CD4-positive, alpha-beta T cell (primary cell): Measurements from ENCODE around the gene SLCO4A1. TPM values are rescaled to one million over a fixed set of nuclear protein-coding genes. Genes with fewer than 3 reads are reported as not detected.

Source experiments
- ATAC-seq: fragments of 200-7000 bp; cut with Tn5 transposase; one replicate; pipeline ENCODE4 v1.10.0; 2022; ENCODE audit warnings: mild to moderate bottlenecking; ENCODE audit not compliant: poor library complexity
- CTCF ChIA-PET: fragments of 350-600 bp; sonication (Branson Sonifier 250); formaldehyde crosslinking; loops from one replicate; lab custom pipeline; 2021; ENCODE audit warnings: antibody characterized with exemption, inconsistent platforms; lab: Charles Lee
- POLR2A ChIA-PET: fragments of 350-600 bp; sonication (Branson Sonifier 250); formaldehyde crosslinking; loops from one replicate; lab custom pipeline; 2021; ENCODE audit warnings: antibody characterized with exemption, inconsistent platforms; lab: Charles Lee
- DNase-seq, 14 experiments: peaks; one replicate each; pipeline ENCODE4 v3.0.0-alpha.2; 2013 to 2020; ENCODE audit warnings: mixed read lengths in 2 of 14
- H3K27ac ChIP-seq, 2 donors: one replicate each; pipeline versions ENCODE4 v1.5.1 to v1.7.0; 2013; ENCODE audit warnings: low read length in 2 of 2, low read depth in 1 of 2, mild to moderate bottlenecking in 1 of 2
- H3K27me3 ChIP-seq, 2 experiments: 1 replicate in 1 of 2; 2 replicates in 1 of 2; pipeline versions ENCODE4 v1.6.1 to v1.7.0; 2013; ENCODE audit warnings: low read length in 2 of 2, control low read depth in 1 of 2, mild to moderate bottlenecking in 1 of 2, moderate library complexity in 1 of 2; ENCODE audit not compliant: insufficient read depth in 2 of 2, control insufficient read depth in 1 of 2
- H3K36me3 ChIP-seq: one replicate; pipeline ENCODE4 v1.6.1; 2013; ENCODE audit warnings: low read length, control low read depth; ENCODE audit not compliant: insufficient read depth
- H3K4me1 ChIP-seq: one replicate; pipeline ENCODE4 v1.6.1; 2013; ENCODE audit warnings: low read length, control low read depth; ENCODE audit not compliant: insufficient read depth
- H3K4me3 ChIP-seq: one replicate; pipeline ENCODE4 v1.5.1; 2013; ENCODE audit warnings: mild to moderate bottlenecking, low read length, moderate library complexity
- H3K9me3 ChIP-seq, 2 experiments: 1 replicate in 1 of 2; 2 replicates in 1 of 2; pipeline versions ENCODE4 v1.6.1 to v1.7.0; 2013; ENCODE audit warnings: low read length in 2 of 2, mild to moderate bottlenecking in 2 of 2, control low read depth in 1 of 2, moderate library complexity in 1 of 2; ENCODE audit not compliant: control insufficient read depth in 1 of 2, insufficient read depth in 1 of 2
- H3K27ac Mint-ChIP-seq: one replicate; pipeline ENCODE4 v1.8.0; 2020; ENCODE audit warnings: mixed read lengths
- H3K27me3 Mint-ChIP-seq: one replicate; pipeline ENCODE4 v1.8.0; 2021; ENCODE audit warnings: mixed read lengths
- H3K36me3 Mint-ChIP-seq: one replicate; pipeline ENCODE4 v1.8.0; 2021; ENCODE audit warnings: low read depth, mixed read lengths
- H3K4me1 Mint-ChIP-seq: one replicate; pipeline ENCODE4 v1.8.0; 2021; ENCODE audit warnings: low read depth, mixed read lengths
- H3K4me3 Mint-ChIP-seq: one replicate; pipeline ENCODE4 v1.8.0; 2020; ENCODE audit warnings: mild to moderate bottlenecking, mixed read lengths
- H3K9me3 Mint-ChIP-seq: one replicate; pipeline ENCODE4 v1.8.0; 2020; ENCODE audit warnings: mixed read lengths
- intact Hi-C, 2 experiments: fragments of 100-400 bp; cut with DNase I in 1 of 2; cut with micrococcal nuclease in 1 of 2; formaldehyde crosslinking; loops; one replicate each; pipeline versions ENCODE4 v1.15.1 to v1.9.0; 2023 to 2025; cut with DNase I, micrococcal nuclease
- total RNA-seq, 174 experiments: library from RNA in 2 of 174; stranded (reverse) in 2 of 174; gene quantifications; one replicate each; pipeline ENCODE4 v1.2.3 and lab custom pipeline; 2021 to 2026
- TF ChIP-seq, protein P1 (sequence below): fragments of 200-600 bp; IDR thresholded peaks from one replicate; pipeline ENCODE4 v1.8.0; 2022; ENCODE audit warnings: antibody characterized with exemption, mild to moderate bottlenecking

The SLCO4A1 gene
- total RNA-seq, 2 experiments from 2014 or later: 2.3 to 2.5 TPM

DNA sequence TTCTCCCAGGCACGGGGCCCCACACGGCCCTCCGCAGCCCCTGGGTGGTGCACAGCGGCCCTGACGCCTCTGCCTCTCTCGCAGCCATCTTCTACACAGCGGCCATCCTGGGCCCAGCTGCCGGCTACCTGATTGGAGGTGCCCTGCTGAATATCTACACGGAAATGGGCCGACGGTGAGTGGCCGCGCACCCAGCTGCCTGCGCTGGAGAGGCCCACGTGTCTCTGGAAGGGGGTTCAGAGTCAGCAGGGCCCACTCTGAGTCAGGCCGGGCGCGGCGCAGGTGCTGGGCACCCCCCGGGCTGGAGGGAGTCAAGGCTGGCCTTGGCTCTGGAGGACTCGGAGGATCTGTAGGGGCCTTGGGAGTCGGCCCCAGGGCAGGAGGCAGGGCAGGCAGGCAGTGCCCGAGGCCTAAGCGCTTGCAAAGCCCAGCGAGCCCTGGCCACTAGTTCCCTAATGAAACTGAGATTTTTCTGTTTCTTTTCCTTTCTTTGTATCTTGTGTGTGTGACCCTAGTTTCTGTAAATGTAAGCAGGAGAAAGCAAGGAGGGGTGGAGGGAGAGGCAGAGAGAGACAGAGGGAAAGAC, 16.4 kb downstream of the SLCO4A1 start:
- intact Hi-C loops: no loop called here
- no peak overlapping the region for H3K27ac ChIP-seq
- no peaks in the 10 kb centered on the region for H3K36me3 ChIP-seq
- ATAC-seq (no peak), DNase-seq (no peak)
- H3K9me3 Mint-ChIP-seq: no peaks in the 10 kb centered on the region
- peaks cover under 1% of the 10 kb centered on the region for H3K4me1 ChIP-seq
- no peak overlapping the region for H3K27ac Mint-ChIP-seq
- no peaks in the 10 kb centered on the region for H3K36me3 Mint-ChIP-seq
- no peaks in the 10 kb centered on the region for H3K27me3 ChIP-seq
- no peak overlapping the region for H3K4me3 ChIP-seq
- no peak overlapping the region for H3K4me3 Mint-ChIP-seq
- no peaks in the 10 kb centered on the region for H3K4me1 Mint-ChIP-seq
- TF ChIP-seq, protein P1, sequence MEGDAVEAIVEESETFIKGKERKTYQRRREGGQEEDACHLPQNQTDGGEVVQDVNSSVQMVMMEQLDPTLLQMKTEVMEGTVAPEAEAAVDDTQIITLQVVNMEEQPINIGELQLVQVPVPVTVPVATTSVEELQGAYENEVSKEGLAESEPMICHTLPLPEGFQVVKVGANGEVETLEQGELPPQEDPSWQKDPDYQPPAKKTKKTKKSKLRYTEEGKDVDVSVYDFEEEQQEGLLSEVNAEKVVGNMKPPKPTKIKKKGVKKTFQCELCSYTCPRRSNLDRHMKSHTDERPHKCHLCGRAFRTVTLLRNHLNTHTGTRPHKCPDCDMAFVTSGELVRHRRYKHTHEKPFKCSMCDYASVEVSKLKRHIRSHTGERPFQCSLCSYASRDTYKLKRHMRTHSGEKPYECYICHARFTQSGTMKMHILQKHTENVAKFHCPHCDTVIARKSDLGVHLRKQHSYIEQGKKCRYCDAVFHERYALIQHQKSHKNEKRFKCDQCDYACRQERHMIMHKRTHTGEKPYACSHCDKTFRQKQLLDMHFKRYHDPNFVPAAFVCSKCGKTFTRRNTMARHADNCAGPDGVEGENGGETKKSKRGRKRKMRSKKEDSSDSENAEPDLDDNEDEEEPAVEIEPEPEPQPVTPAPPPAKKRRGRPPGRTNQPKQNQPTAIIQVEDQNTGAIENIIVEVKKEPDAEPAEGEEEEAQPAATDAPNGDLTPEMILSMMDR: no peak
- ChIA-PET CTCF (interaction anchor here (0.6 kb wide), 1 partner anchor 150 kb away, joined by 6 read pairs; no protein-coding TSS in a partner anchor), POLR2A (no interaction called here)
- no peaks in the 10 kb centered on the region for H3K9me3 ChIP-seq
- no peaks in the 10 kb centered on the region for H3K27me3 Mint-ChIP-seq

DNA sequence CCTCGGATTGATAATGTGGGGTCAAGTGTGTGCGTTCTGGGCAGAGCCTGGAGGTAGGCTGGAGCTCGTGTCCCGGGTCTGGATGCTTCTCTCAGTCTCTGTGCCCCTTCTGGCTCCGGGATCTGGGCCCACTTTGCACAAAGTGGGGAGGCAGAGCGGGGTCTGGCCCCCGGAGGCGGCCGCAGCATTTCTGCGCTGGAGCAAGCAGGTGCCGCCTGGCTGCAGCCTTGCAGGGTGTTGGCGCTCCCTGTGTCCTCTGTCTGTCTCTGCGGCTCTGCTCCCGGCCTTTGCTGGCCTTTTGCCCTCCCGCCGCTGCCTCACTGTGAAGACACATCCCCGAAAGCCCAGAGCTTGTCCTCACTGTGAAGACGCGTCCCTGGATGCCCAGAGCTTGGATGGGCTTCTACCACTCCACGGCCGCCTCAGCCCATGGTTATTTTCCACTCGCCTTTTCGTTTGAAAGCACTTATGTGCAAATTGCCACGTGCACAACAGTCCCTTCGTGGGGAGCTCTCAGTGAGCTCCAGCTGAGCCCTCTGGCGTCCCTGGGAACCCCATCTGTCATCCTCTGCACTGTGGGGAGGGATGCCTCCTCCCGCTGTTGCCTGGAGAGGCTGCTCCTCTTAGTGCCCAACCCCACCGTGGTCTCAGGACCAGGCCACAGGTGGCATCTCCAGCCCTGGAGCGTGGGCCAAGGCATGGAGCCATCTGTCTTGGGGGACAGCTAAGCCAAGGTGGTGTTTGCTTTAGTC, 17.4 kb downstream of the SLCO4A1 start:
- H3K4me1 Mint-ChIP-seq: no peaks in the 10 kb centered on the region
- TF ChIP-seq, protein P1: no peak
- Histone ChIP-seq H3K9me3 (no peaks in the 10 kb centered on the region), H3K36me3 (no peaks in the 10 kb centered on the region), H3K27me3 (no peaks in the 10 kb centered on the region), H3K4me3 (no peak overlapping the region), H3K27ac (no peak overlapping the region), H3K4me1 (no peaks in the 10 kb centered on the region)
- no peak for DNase-seq
- CTCF ChIA-PET: interaction anchor here (0.6 kb wide), 1 partner anchor 149 kb away, joined by 6 read pairs; no protein-coding TSS in a partner anchor
- H3K27ac Mint-ChIP-seq: no peak overlapping the region
- intact Hi-C loops: no loop called here
- H3K36me3 Mint-ChIP-seq: no peaks in the 10 kb centered on the region
- ATAC-seq: no peak
- POLR2A ChIA-PET: no interaction called here
- H3K4me3 Mint-ChIP-seq: no peak overlapping the region
- H3K27me3 Mint-ChIP-seq: no peaks in the 10 kb centered on the region
- H3K9me3 Mint-ChIP-seq: no peaks in the 10 kb centered on the region

DNA sequence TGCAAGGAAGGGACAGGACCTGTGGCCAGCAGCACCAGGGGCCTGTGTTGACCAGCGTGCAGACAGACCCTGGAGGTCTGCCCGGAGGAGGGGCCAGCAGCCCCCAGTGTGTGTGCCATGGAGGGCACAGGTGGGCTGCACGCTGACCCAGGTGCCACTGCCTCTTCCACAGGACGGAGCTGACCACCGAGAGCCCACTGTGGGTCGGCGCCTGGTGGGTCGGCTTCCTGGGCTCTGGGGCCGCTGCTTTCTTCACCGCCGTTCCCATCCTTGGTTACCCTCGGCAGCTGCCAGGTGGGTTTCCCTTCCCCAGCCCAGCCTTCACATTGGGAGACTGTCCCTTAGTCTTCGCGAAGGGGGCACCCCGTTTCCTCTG, 17.9 kb downstream of the SLCO4A1 start:
- Histone ChIP-seq H3K36me3 (no peaks in the 10 kb centered on the region), H3K4me1 (no peaks in the 10 kb centered on the region), H3K4me3 (no peak overlapping the region), H3K27me3 (no peaks in the 10 kb centered on the region), H3K9me3 (no peaks in the 10 kb centered on the region), H3K27ac (no peak overlapping the region)
- ChIA-PET CTCF (no interaction called here), POLR2A (no interaction called here)
- H3K36me3 Mint-ChIP-seq: no peaks in the 10 kb centered on the region
- DNase-seq: no peak
- no peak overlapping the region for H3K4me3 Mint-ChIP-seq
- TF ChIP-seq, protein P1: no peak
- H3K27me3 Mint-ChIP-seq: no peaks in the 10 kb centered on the region
- ATAC-seq: no peak
- no peaks in the 10 kb centered on the region for H3K4me1 Mint-ChIP-seq
- no peak overlapping the region for H3K27ac Mint-ChIP-seq
- H3K9me3 Mint-ChIP-seq: no peaks in the 10 kb centered on the region
- intact Hi-C loops: no loop called here
